Measurements from ENCODE around the gene MPL. TPM values are rescaled to one million over a fixed set of nuclear protein-coding genes. Genes with fewer than 3 reads are reported as not detected.

Gene MPL
- polyA plus RNA-seq, 1 donor (not counting 4 experiments of a cell fraction or from before 2014, with no cell fraction given): not detected

GRCh38 chr1:43313771-43314170 lies 23.8 kb upstream of the MPL start:
- no peak overlapping the region for H3K27ac ChIP-seq (ENCODE audit: control insufficient read depth, insufficient read depth, low read length)

DNA sequence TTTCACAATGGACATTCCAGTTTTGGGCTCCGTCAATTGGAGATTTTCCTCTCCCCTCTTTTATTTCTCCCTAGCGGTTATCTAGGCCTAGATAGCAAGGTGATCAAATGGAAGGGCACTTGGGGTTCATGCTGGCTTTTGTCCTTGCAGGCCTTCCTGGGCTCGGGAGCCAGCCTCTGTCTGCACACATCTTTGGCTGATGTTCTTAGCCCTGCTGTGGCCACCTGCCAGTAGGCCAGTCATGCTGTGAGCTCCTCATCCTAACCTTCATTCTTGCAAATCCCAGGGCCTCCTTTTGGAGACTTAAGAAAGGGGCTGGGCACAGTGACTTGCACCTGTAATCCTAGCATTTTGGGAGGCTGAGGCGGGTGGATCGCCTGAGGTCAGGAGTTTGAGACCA lies 23.4 kb upstream of the MPL start:
- Histone ChIP-seq H2AFZ (ENCODE audit: control insufficient read depth, low read length) (no peak overlapping the region), H3K9me1 (ENCODE audit: control insufficient read depth, extremely low read depth, insufficient read depth, low read length) (no peaks in the 10 kb centered on the region), H3K27me3 (ENCODE audit: control insufficient read depth, extremely low read depth, insufficient read depth, low read length) (peaks cover 4% of the 10 kb centered on the region), H3K9ac (ENCODE audit: control insufficient read depth, extremely low read depth, insufficient read depth, low read length) (no peak overlapping the region), H3K4me3 (ENCODE audit: control insufficient read depth in 2 of 3, extremely low read depth in 1 of 3, insufficient read depth in 2 of 3, low read depth in 1 of 3, low read length in 3 of 3) (no peak overlapping the region), H4K20me1 (ENCODE audit: control insufficient read depth, extremely low read depth, insufficient read depth, low read length) (no peaks in the 10 kb centered on the region), H3K36me3 (ENCODE audit: control insufficient read depth in 2 of 2, extremely low read depth in 1 of 2, insufficient read depth in 2 of 2, low read length in 2 of 2) (no peaks in the 10 kb centered on the region), H3K4me1 (ENCODE audit: control insufficient read depth, extremely low read depth, insufficient read depth, low read length) (no peaks in the 10 kb centered on the region), H3K79me2 (ENCODE audit: control insufficient read depth, insufficient read depth, low read length) (no peaks in the 10 kb centered on the region), H3K27ac (ENCODE audit: control insufficient read depth, insufficient read depth, low read length) (no peak overlapping the region), H3K4me2 (ENCODE audit: control insufficient read depth, extremely low read depth, insufficient read depth, low read depth, low read length) (no peak overlapping the region), H3K9me3 (ENCODE audit: control insufficient read depth, low read depth, low read length) (no peaks in the 10 kb centered on the region)
- dilution Hi-C loops (cut with MboI; ENCODE audit: extremely low pct_ligation_motif_present, low sequenced_read_pairs): no loop called here
- TF ChIP-seq EZH2 (IDR thresholded peaks at IDR 0.05; ENCODE audit: low read length): no peak
- no peak for TF ChIP-seq CTCF (optimal IDR thresholded peaks at IDR 0.05 in 1 of 3, IDR thresholded peaks at IDR 0.05 in 1 of 3, conservative IDR thresholded peaks at IDR 0.05 in 1 of 3; ENCODE audit: extremely low read depth in 1 of 3, insufficient read depth in 2 of 3, low read length in 3 of 3)
- no peak for DNase-seq (ENCODE audit: low read depth, low spot score)
- no peak for FAIRE-seq

More at GRCh38 chr1:43313771-43314170, 23.8 kb upstream of the MPL start:
- Histone ChIP-seq H3K4me2 (ENCODE audit: control insufficient read depth, extremely low read depth, insufficient read depth, low read depth, low read length) (no peak overlapping the region), H3K9ac (ENCODE audit: control insufficient read depth, extremely low read depth, insufficient read depth, low read length) (no peak overlapping the region), H3K9me3 (ENCODE audit: control insufficient read depth, low read depth, low read length) (no peaks in the 10 kb centered on the region), H3K79me2 (ENCODE audit: control insufficient read depth, insufficient read depth, low read length) (no peaks in the 10 kb centered on the region), H2AFZ (ENCODE audit: control insufficient read depth, low read length) (no peak overlapping the region), H3K27me3 (ENCODE audit: control insufficient read depth, extremely low read depth, insufficient read depth, low read length) (peaks cover 4% of the 10 kb centered on the region), H3K9me1 (ENCODE audit: control insufficient read depth, extremely low read depth, insufficient read depth, low read length) (no peaks in the 10 kb centered on the region), H3K4me1 (ENCODE audit: control insufficient read depth, extremely low read depth, insufficient read depth, low read length) (no peaks in the 10 kb centered on the region), H3K36me3 (ENCODE audit: control insufficient read depth in 2 of 2, extremely low read depth in 1 of 2, insufficient read depth in 2 of 2, low read length in 2 of 2) (no peaks in the 10 kb centered on the region), H4K20me1 (ENCODE audit: control insufficient read depth, extremely low read depth, insufficient read depth, low read length) (no peaks in the 10 kb centered on the region), H3K4me3 (ENCODE audit: control insufficient read depth in 2 of 3, extremely low read depth in 1 of 3, insufficient read depth in 2 of 3, low read depth in 1 of 3, low read length in 3 of 3) (no peak overlapping the region)
- no peak for FAIRE-seq
- no peak for TF ChIP-seq CTCF (optimal IDR thresholded peaks at IDR 0.05 in 1 of 3, IDR thresholded peaks at IDR 0.05 in 1 of 3, conservative IDR thresholded peaks at IDR 0.05 in 1 of 3; ENCODE audit: extremely low read depth in 1 of 3, insufficient read depth in 2 of 3, low read length in 3 of 3)
- no peak for TF ChIP-seq EZH2 (IDR thresholded peaks at IDR 0.05; ENCODE audit: low read length)
- dilution Hi-C loops (cut with MboI; ENCODE audit: extremely low pct_ligation_motif_present, low sequenced_read_pairs): no loop called here
- no peak for DNase-seq (ENCODE audit: low read depth, low spot score)

Measured in keratinocyte (primary cell).